Retinal pigment epithelial cell (primary cell): ENCODE data around the gene PLXNC1.

Source experiments
- DNase-seq: peaks from one replicate; pipeline ENCODE4 v3.0.0-alpha.2; 2010; ENCODE audit warnings: low read depth
- H3K4me3 ChIP-seq: 2 replicates; pipeline ENCODE4 v1.5.1; 2011; ENCODE audit warnings: mild to moderate bottlenecking, low read length, control low read depth, moderate library complexity
- CTCF ChIP-seq: conservative IDR thresholded peaks from 2 replicates; pipeline ENCODE4 v1.5.1; 2011; ENCODE audit warnings: low read depth, low read length, control low read depth, inconsistent platforms

PLXNC1 gene

GRCh38 chr12:94101738-94102660 is 46.4 kb upstream of the PLXNC1 start:
- DNase-seq: peak; percentile 18
- H3K4me3 ChIP-seq: peak overlapping the region; percentile 60
- TF ChIP-seq CTCF: peak; percentile 80

- no peak overlapping the region for H3K4me3 ChIP-seq
- no peak for TF ChIP-seq CTCF
- DNase-seq: no peak
Observed at GRCh38 chr12:94103986-94104385, 44.4 kb upstream of the PLXNC1 start.

- no peak overlapping the region for H3K4me3 ChIP-seq
- no peak for TF ChIP-seq CTCF
- DNase-seq: no peak
Observed at GRCh38 chr12:94107910-94108309, 40.5 kb upstream of the PLXNC1 start.

- DNase-seq: no peak
- H3K4me3 ChIP-seq: no peak overlapping the region
- no peak for TF ChIP-seq CTCF
Observed at GRCh38 chr12:94109160-94109559, 39.2 kb upstream of the PLXNC1 start.

GRCh38 chr12:94110258-94110657 is 38.1 kb upstream of the PLXNC1 start:
- DNase-seq: no peak
- H3K4me3 ChIP-seq: no peak overlapping the region
- TF ChIP-seq CTCF: no peak

- no peak overlapping the region for H3K4me3 ChIP-seq
- no peak for DNase-seq
- TF ChIP-seq CTCF: no peak
Observed at GRCh38 chr12:94111302-94111701, 37.1 kb upstream of the PLXNC1 start.

- DNase-seq: no peak
- H3K4me3 ChIP-seq: no peak overlapping the region
- TF ChIP-seq CTCF: no peak
Observed at GRCh38 chr12:94112121-94112520, 36.3 kb upstream of the PLXNC1 start.
